Nephron (organoid): ENCODE data around the gene KRTAP10-6.
A peak's percentile ranks its signal among the peaks of the same experiment; 100 is the strongest.
"Not testable (repeated sequence)": the region's sequence is repeated elsewhere in the genome, so short reads cannot be mapped to it uniquely, and the experiment has no call there.

ENCODE experiments used
- H3K27ac Mint-ChIP-seq, 3 experiments: 2 replicates each; pipeline ENCODE4 v1.8.0; 2020; ENCODE audit warnings: mixed read lengths in 3 of 3, mild to moderate bottlenecking in 2 of 3, moderate library complexity in 1 of 3
- H3K27me3 Mint-ChIP-seq: 2 replicates; pipeline ENCODE4 v1.8.0; 2021; ENCODE audit warnings: low read depth, mild to moderate bottlenecking, moderate library complexity, mixed read lengths
- H3K36me3 Mint-ChIP-seq: 2 replicates; pipeline ENCODE4 v1.8.0; 2020; ENCODE audit warnings: low read depth, mixed read lengths
- H3K4me1 Mint-ChIP-seq: 2 replicates; pipeline ENCODE4 v1.8.0; 2020; ENCODE audit warnings: mixed read lengths
- H3K4me3 Mint-ChIP-seq, 3 experiments: 2 replicates each; pipeline ENCODE4 v1.8.0; 2020; ENCODE audit warnings: mild to moderate bottlenecking in 3 of 3, mixed read lengths in 3 of 3, moderate library complexity in 2 of 3
- H3K9me3 Mint-ChIP-seq: 2 replicates; pipeline ENCODE4 v1.8.0; 2020; ENCODE audit warnings: mixed read lengths
- TF ChIP-seq, protein P1 (sequence below), 3 experiments: fragments of 200-600 bp; sonication (generic); IDR thresholded peaks; one replicate each; pipeline ENCODE4 v1.5.0; 2021; ENCODE audit warnings: antibody characterized with exemption in 3 of 3; ENCODE audit not compliant: unreplicated experiment in 3 of 3

Gene KRTAP10-6

DNA sequence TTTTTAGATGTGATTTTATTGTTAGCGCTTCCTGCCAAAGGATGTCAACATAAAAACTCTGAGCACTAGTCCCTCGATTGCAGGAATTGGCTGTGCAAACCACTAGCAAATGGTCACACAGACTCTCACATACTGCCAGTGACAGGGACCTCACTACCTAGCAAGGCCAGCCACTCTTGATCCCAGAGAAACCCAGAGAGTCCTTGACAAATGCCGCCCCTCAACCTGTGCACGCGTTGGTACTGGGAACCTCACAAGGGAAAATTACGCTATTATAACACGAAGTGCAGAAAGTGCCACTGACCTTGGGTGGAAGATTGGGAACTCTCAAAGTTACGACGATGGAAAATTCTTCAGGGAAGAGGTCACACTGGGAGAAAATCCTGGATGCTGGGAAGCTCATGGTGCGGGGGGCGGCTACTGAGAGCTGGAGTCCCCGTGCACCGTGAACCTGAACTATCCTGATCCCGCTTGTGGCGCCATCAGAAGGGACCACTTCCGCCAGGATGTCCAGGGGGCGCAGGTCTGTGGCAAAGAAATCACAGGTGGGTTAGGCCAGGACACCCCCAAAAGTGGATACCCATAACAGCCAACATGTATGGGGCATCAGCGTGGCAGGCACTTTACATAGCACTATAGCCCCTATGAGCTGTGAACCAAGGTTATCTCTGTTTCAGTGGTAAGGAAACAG lies 24.7 kb downstream of the KRTAP10-6 start:
- no peak overlapping the region for H3K4me3 Mint-ChIP-seq
- TF ChIP-seq, protein P1, sequence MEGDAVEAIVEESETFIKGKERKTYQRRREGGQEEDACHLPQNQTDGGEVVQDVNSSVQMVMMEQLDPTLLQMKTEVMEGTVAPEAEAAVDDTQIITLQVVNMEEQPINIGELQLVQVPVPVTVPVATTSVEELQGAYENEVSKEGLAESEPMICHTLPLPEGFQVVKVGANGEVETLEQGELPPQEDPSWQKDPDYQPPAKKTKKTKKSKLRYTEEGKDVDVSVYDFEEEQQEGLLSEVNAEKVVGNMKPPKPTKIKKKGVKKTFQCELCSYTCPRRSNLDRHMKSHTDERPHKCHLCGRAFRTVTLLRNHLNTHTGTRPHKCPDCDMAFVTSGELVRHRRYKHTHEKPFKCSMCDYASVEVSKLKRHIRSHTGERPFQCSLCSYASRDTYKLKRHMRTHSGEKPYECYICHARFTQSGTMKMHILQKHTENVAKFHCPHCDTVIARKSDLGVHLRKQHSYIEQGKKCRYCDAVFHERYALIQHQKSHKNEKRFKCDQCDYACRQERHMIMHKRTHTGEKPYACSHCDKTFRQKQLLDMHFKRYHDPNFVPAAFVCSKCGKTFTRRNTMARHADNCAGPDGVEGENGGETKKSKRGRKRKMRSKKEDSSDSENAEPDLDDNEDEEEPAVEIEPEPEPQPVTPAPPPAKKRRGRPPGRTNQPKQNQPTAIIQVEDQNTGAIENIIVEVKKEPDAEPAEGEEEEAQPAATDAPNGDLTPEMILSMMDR (IDR thresholded peaks at IDR 0.05; ENCODE audit: unreplicated experiment in 3 of 3) = no peak
- peaks cover 23% of the 10 kb centered on the region for H3K27me3 Mint-ChIP-seq
- no peaks in the 10 kb centered on the region for H3K4me1 Mint-ChIP-seq
- H3K9me3 Mint-ChIP-seq = peaks cover 21% of the 10 kb centered on the region
- no peak overlapping the region for H3K27ac Mint-ChIP-seq
- H3K36me3 Mint-ChIP-seq = no peaks in the 10 kb centered on the region

DNA sequence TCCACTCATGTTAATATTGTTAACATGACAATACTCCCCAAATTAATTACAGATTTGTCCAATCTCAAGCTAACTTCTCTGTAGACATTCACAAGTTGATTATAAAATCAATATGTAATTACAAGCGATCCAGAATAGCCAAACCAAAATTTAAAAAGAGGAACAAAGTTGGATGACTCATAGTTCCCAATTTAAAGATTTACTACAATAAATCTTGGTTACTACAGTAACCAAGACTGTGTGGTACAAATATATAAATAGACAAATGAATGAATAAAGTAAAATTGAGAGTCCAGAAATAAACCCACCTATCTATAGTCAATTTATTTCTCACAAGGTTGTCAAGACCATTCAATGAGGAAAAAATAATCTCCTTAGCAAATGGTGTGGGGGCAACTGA lies 25.9 kb downstream of the KRTAP10-6 start:
- TF ChIP-seq, protein P1 (IDR thresholded peaks at IDR 0.05; ENCODE audit: unreplicated experiment in 3 of 3) = no peak
- Mint-ChIP-seq H3K36me3 (no peaks in the 10 kb centered on the region), H3K27me3 (peaks cover 27% of the 10 kb centered on the region), H3K4me3 (no peak overlapping the region), H3K4me1 (no peaks in the 10 kb centered on the region), H3K9me3 (peaks cover 20% of the 10 kb centered on the region), H3K27ac (no peak overlapping the region)

DNA sequence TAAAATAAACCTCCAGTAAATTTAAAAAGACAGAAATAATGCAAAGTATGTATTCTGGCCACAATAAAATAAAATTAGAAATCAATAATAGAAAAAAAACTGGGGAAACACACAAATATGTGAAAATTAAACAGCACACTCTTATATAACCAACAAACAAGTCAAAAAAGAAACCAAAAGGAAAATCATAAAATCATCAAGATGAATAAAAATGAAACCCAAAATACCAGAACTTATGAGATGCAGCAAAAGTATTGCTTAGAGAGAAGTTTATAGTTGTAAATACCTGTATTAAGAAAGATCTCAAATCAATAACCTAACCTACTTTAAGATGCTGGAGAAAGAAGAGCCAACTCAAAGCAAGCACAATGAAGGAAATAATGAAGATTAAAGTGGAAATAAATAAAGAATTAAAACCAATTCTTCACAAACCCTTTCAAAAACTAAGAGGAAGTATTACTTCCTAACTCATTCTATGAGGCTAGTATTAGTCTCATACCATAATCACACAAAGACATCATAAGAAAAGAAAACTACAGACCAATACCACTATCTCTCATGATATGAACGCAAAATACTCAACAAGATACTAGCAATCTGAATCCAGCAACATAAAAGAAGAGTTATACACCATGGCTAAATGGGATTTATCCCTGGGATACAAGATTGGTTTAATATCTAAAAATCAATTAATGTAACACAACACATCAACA lies 27.3 kb downstream of the KRTAP10-6 start:
- Mint-ChIP-seq H3K4me3 (no peak overlapping the region), H3K4me1 (no peaks in the 10 kb centered on the region), H3K27ac (no peak overlapping the region), H3K27me3 (peaks cover 29% of the 10 kb centered on the region), H3K36me3 (no peaks in the 10 kb centered on the region), H3K9me3 (peaks cover 18% of the 10 kb centered on the region)
- TF ChIP-seq, protein P1 (IDR thresholded peaks at IDR 0.05; ENCODE audit: unreplicated experiment in 3 of 3) = no peak

DNA sequence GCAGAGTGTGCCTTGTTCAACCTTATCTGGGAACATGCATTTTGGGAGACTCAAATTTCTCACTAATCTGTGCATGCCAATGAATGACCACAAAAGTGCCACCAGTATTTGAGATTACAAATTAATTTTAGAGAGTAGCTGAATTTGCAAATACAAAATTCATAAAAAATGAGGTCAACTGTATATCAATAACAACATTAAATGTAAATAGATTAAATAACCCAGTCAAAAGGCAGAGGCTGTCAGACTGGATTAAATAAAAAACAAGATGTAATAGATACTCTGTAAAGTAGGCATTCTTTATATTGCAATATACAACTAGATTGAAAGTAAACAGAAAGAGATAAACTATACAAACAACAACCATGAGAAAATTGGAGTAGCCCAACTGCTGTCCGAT lies 28.2 kb downstream of the KRTAP10-6 start:
- no peaks in the 10 kb centered on the region for H3K4me1 Mint-ChIP-seq

DNA sequence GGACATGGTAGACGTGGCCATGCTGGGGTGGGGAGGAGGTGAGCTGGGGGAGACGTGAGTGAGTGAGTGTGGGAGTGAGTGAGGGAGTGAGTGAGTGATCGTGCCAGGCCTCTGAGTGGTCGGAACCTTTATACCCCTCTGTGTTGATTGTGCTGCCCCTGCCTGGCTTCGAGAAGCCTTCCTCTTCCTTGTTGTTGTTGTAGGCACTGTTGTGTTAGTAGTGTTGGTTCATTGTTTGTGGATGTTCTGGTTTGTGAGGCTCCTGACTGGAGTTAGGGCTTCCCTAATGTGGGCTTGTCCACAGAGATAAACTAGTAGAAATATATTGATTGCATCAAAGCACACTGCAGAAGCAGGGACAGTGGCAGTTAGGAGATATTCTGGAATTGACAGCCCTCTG lies 33.6 kb downstream of the KRTAP10-6 start, which contains the start of gene KRTAP10-3:
TSS of gene KRTAP10-3 (minus strand) at position 101 of the 400 bp plus-strand sequence. CDS start at position 21, 80 bp downstream.
- H3K27ac Mint-ChIP-seq = no peak within 1 kb of the TSS
- H3K4me1 Mint-ChIP-seq = peaks cover 26% of the 10 kb centered on the region
- peak within 1 kb of the TSS in 1 of 3 experiments; percentile 16 for H3K4me3 Mint-ChIP-seq
- peaks cover 26% of the 10 kb centered on the region for H3K9me3 Mint-ChIP-seq
- peaks cover 28% of the 10 kb centered on the region for H3K27me3 Mint-ChIP-seq
- TF ChIP-seq, protein P1 (IDR thresholded peaks at IDR 0.05; ENCODE audit: unreplicated experiment in 3 of 3) = no peak
- H3K36me3 Mint-ChIP-seq = no peaks in the 10 kb centered on the region

More for the DNA sequence above, 28.2 kb downstream of the KRTAP10-6 start:
- Mint-ChIP-seq H3K9me3 (peaks cover 22% of the 10 kb centered on the region), H3K4me3 (no peak overlapping the region), H3K36me3 (no peaks in the 10 kb centered on the region), H3K27me3 (peaks cover 26% of the 10 kb centered on the region), H3K27ac (no peak overlapping the region)
- TF ChIP-seq, protein P1 (IDR thresholded peaks at IDR 0.05; ENCODE audit: unreplicated experiment in 3 of 3) = no peak

DNA sequence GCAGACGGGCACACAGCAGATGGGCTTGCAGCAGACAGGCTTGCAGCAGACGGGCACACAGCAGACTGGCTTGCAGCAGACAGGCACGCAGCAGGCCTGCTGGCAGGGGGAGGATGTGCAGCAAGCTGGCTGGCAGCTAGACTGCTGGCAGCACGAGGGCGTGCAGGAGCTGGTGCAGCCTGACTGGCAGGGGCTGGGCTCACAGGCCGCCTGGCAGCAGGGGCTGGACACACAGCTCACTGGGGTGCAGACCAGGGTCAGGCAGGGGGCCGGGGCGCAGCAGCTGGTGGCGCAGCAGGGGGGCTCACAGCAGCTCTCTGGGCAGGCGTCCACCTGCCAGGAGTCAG lies 34.0 kb downstream of the KRTAP10-6 start:
- Mint-ChIP-seq H3K4me1 (peaks cover 27% of the 10 kb centered on the region), H3K27me3 (peaks cover 28% of the 10 kb centered on the region), H3K9me3 (peaks cover 25% of the 10 kb centered on the region)
- not testable (repeated sequence) for H3K27ac Mint-ChIP-seq, H3K36me3 Mint-ChIP-seq, H3K4me3 Mint-ChIP-seq
